C4-2B (cell line): Measurements from ENCODE around the gene AP2A2.

Experiments
- CTCF ChIP-seq: fragments of 450-650 bp; conservative IDR thresholded peaks from 2 replicates; pipeline ENCODE4 v1.5.1; 2017; ENCODE audit warnings: mild to moderate bottlenecking
- ZFX ChIP-seq: fragments of 450-650 bp; IDR thresholded peaks from 2 replicates; pipeline ENCODE4 v1.6.1; 2017

DNA sequence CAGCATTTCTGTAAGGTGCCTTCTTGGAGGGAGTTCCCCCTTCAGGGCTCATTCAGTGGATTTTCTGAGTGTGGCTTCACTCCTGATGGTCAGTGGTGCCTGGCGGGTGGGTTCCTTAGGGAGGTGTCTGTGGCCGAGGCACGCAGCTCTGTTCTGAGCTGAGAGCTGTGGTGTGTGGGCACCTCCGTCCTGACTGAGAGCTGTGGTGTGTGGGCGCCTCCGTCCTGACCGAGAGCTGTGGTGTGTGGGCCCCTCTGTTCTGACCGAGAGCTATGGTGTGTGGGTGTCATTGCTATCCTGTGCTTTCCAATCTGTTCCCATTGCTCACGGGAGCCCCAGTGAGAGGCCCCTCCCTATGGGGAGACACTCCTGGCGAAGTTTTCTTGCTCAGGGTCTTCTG is 71.0 kb downstream of the AP2A2 start:
- TF ChIP-seq CTCF (no peak), ZFX (no peak)
